SK-N-SH (cell line): ENCODE results near the gene VGLL4.

ENCODE experiments used
- CHD2 ChIP-seq: fragments of 150-350 bp; IDR thresholded peaks from 2 replicates; pipeline ENCODE4 v1.6.1; 2018; ENCODE audit warnings: low read length; ENCODE audit not compliant: partially characterized antibody
- CTCF ChIP-seq: fragments of 200-600 bp; sonication (generic); IDR thresholded peaks from 2 replicates; pipeline ENCODE4 v1.6.1; 2017; ENCODE audit warnings: antibody characterized with exemption, mild to moderate bottlenecking, moderate library complexity
- EP300 ChIP-seq, 2 experiments: IDR thresholded peaks; 2 replicates each; pipeline versions ENCODE4 v1.4.0 to v1.6.1; 2012; ENCODE audit warnings: borderline replicate concordance in 1 of 2, low read depth in 1 of 2, low read length in 1 of 2
- EZH2phosphoT487 ChIP-seq: fragments of 200-600 bp; sonication (generic); IDR thresholded peaks from 2 replicates; pipeline ENCODE4 v1.6.1; 2017; ENCODE audit warnings: low read depth, mixed run types, mild to moderate bottlenecking, antibody characterized with exemption, moderate library complexity, borderline replicate concordance
- GABPA ChIP-seq: IDR thresholded peaks from 2 replicates; pipeline ENCODE4 v1.4.0; 2012; ENCODE audit warnings: low read depth, mild to moderate bottlenecking
- RAD21 ChIP-seq: IDR thresholded peaks from 2 replicates; pipeline ENCODE4 v1.6.1; 2012; ENCODE audit warnings: mild to moderate bottlenecking, low read length
- RCOR1 ChIP-seq: fragments of 150-350 bp; IDR thresholded peaks from 2 replicates; pipeline ENCODE4 v1.6.1; 2017; ENCODE audit warnings: antibody characterized with exemption, low read length
- REST ChIP-seq: IDR thresholded peaks from 2 replicates; pipeline ENCODE4 v1.6.1; 2012; ENCODE audit warnings: mild to moderate bottlenecking, low read depth, low read length, moderate library complexity
- RFX5 ChIP-seq: IDR thresholded peaks from 2 replicates; pipeline ENCODE4 v1.6.1; 2012; ENCODE audit warnings: mild to moderate bottlenecking, improper control_type of control experiment, low read length
- RXRA ChIP-seq: IDR thresholded peaks from 2 replicates; pipeline ENCODE4 v1.4.0; 2012; ENCODE audit warnings: low read depth, mild to moderate bottlenecking, borderline replicate concordance

DNA sequence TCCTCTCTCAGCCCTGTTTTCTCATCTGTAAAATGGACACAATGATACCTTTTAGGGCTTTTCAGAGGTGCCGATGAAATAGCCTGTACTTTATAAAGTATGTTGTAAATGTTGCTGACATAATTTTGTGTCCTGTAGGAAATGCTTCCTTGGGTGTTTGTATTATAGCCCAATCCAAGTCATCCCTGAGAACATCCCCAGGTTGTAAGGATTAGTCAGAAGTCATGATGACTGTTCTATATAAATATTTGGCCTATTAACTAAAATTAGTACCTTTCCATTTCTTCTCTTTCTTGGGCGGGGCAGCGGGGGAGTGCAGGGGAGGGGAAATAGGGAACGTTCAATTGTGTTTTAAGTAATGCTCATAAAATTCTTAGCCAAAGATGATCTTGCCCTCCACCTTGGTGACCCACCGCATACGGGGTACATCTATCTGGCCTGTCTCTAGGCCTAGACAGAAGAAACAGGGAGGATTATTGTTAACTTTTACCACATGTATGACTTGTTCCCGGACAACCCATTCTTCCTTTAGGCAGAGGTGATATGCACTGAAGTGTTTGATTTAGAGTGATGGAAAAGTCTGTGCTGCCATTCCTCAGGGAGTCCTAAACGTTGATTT is 120.7 kb downstream of the VGLL4 start:
- TF ChIP-seq RAD21 (no peak), RCOR1 (no peak), CTCF (no peak), EP300 (IDR thresholded peaks at IDR 0.05; ENCODE audit: borderline replicate concordance in 1 of 2, low read depth in 1 of 2, low read length in 1 of 2) (no peak), GABPA (no peak), EZH2phosphoT487 (no peak), RFX5 (no peak), RXRA (no peak), CHD2 (no peak), REST (no peak)
